HUDEP-2 (cell line): ENCODE measurements around the gene CPM.

Experiments
- DNase-seq, 76 experiments: peaks; one replicate each; lab custom pipeline; 2025; ENCODE audit not compliant: unreplicated experiment in 76 of 76; lab: John Stamatoyannopoulos, UW

The CPM gene

GRCh38 chr12:68882251-68882964, 50.6 kb downstream of the CPM start:
- no peak for DNase-seq

GRCh38 chr12:68880660-68881325, 52.2 kb downstream of the CPM start:
- no peak for DNase-seq

GRCh38 chr12:68878846-68879245, 54.1 kb downstream of the CPM start:
- no peak for DNase-seq

DNA sequence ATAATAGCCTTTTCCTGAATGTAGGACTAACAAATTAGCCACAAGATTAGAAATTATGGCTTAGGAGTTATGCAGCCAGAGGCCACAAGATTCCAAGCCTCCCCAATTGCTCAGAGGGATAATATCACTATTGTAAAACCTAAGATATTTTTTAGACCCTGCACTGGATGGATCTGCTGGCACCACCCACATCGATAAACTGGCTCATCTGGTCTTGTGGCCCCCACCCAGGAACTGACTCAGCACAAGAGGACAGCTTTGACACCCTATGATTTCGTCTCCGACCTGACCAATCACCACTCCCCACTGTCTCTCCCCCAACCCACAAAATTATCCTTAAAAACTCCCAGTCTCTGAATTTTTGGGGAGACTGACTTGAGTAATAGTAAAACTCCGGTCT, 54.7 kb downstream of the CPM start:
- DNase-seq, result no peak

- DNase-seq, result no peak
Observed at GRCh38 chr12:68877583-68877982, 55.4 kb downstream of the CPM start.

DNA sequence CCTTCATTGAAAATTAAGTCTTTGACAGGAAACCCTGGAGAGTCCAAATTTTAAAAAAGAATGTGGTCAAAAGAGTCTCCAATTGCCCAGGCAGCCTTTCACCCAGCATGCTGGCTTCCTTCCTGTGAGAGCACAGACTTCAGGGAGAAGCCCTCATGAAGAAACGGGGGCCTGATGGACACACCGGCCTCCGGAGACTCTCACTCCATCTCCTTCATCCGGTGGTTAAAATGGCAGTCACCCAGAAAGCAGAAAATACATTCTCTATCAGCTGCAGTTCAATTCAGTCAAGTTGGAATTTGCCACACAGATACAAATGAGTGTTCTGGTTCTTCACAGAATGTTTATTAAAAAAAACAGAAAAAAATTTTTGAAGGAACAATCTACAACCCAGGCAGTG, 56.5 kb downstream of the CPM start:
- DNase-seq, result no peak

- DNase-seq, result no peak
Observed at GRCh38 chr12:68873316-68873715, 59.7 kb downstream of the CPM start.

GRCh38 chr12:68871921-68872320, 61.0 kb downstream of the CPM start:
- DNase-seq, result peak in 1 of 76 experiments; percentile 5

DNA sequence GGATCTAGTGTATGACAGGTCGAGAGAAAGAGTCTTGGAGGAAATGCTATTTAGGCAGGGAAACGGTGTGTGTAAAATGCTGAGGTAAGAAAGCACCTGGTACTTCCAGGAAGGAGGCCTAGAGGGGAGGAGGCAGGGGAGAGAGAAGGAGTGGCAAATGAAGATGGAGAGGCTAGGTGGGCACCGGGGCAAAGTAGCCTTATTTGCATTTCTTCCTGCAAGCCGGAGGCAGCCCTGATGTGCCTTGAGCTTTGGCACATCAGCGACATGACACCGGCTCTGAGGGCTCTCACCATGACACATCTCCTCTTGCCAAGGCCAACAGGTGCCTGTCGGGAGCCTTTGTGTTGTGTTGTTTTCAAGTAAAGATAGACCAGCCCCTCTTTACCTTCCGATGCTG, 61.6 kb downstream of the CPM start:
- DNase-seq, result no peak

DNA sequence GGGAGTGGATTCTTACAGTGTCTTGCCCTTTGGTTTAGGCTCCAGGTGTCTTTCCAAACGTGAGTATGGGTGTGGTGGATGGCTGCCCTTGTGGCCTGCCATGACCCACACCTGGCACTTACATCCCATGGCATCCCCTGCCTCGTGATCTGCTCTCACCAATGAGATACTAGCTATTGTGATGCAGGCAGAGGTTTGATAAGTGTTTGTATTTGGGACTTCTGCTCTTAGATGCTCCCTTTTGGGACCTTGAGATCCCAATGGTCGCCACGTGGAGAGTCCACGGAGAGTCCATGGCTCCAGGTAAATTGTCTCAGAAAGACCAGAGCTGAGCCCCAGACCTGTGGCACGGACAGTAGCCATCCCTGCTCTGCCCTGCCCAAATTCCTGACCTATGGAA, 62.5 kb downstream of the CPM start:
- no peak for DNase-seq

DNA sequence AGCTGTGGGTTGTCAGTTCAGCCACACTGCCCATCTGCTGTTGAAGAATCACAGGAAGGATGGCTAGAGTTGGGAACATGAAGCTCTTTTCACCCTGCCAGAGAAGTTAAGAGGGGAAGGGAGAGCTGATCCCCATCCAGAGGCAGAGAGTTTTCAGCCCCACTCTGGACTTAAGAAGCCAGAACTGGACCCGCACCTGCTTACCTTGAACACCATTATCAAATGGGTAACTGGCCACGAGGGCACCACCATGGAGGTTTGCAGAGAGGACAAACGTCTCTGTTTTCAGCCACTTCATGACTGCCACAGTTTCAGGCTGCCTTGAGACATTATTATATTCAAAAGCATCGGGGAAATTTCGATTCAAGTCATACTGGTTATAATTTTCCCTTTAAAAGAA, 63.0 kb downstream of the CPM start:
- DNase-seq, result no peak

GRCh38 chr12:68868043-68868790, 64.8 kb downstream of the CPM start:
- peak in 14 of 76 experiments; percentile 1 to 29 (median 9) for DNase-seq

- DNase-seq, result peak in 1 of 76 experiments; percentile 5
Observed at GRCh38 chr12:68867606-68868005, 65.4 kb downstream of the CPM start.

DNA sequence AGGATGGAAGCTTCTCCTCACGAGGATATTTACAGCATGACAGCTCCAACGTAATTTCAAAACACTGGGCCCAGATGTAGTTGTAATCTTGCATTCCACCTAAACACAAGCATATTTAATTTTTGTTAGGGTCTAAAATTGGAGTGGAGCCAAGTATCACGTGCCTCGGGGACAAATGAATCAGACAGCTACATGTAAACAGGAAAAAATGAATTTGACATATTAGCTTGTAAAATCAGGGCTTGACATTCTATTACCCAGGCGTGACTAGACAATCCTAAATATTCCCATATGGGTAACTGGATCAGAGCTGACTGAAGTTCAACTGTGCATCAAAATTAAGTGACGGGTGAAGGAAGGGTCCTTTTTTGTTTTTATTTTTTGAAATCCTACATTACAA, 66.0 kb downstream of the CPM start:
- DNase-seq, result no peak

DNA sequence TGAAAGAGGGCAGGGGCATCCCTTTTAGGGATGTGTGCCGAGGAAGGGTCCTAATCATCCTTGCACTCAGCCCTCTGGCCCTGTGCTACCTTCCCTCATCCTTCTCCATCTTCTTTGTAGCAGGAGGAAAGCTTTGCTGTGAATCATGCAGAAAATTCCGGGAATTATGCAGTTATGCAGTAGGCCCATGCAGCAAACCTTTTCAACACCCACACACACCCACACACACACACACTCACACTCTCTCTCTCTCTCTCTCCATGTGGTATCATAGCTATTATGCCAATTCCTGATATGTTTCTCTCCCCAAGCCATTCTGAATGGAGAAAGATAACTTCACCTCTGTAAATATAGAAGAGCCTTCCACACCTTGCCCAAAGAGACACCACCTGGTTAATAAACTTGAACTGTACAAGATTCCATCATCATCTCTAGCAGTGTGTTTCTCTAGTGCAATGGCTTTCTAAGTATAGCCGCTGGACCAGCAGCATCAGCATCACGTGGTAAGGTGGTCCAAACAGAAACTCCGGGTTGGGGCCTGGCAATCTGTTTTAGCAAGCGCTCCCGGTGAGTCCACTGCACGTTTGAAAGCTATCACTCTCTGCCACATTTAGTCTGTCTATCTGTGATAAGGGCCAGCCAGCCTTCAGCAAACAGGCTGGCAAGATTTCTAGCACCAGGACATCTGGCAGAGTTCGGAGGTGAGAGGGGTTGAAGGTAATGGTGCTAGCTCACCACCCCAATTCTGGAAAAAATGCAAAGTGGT, 67.4 kb downstream of the CPM start:
- peak in 74 of 76 experiments; percentile 22 to 94 (median 79) for DNase-seq

DNA sequence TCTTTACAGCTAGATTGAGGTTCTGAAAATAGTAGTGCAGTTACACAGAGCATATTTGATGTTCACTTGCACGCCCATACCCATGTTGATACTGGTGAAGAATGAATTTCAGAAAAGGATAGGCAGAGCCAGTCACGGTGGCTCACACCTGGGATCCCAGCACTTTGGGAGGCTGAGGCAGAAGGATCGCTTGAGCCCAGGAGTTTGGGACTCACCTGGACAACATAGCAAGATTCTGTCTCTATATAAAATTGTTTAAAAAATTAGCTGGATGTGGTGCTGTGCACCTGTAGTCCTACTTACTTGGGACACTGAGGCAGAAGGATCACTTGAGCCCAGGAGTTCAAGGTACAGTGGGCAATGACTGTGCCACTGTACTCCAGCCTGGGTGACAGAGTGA, 68.4 kb downstream of the CPM start:
- no peak for DNase-seq

GRCh38 chr12:68863886-68864454, 69.0 kb downstream of the CPM start:
- peak in 27 of 76 experiments; percentile 2 to 59 (median 25) for DNase-seq

DNA sequence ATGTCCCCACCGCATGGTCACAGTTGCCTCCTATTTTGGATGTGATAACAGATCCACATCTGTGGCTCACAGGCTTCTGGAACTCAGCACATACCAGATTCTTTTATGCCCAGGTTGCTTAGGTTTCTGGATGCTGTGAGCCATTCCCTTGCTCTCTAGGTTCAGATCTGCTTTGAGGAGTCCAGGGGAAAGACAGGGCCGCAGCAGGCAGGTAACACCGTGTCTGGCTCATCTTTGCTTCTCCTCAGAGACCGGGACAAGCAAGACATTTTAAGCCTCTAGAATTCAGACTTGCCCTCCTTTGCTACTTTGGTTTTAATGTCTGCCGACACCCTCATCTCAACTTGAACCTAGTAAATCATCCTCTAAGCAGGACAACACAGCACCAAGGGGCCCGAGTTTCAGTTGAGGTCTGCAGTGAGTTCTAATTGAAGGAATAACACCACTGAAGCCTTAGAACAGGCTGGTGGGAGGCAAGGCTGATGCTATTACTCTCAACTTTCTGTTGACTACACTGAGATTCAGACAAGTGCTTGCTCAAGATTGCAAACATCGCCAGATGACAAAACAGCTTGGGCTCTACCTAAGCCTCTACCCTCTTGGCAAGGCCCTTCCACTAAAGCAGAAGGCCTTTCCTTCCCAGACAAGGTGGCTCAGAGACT, 69.7 kb downstream of the CPM start:
- DNase-seq, result no peak

DNA sequence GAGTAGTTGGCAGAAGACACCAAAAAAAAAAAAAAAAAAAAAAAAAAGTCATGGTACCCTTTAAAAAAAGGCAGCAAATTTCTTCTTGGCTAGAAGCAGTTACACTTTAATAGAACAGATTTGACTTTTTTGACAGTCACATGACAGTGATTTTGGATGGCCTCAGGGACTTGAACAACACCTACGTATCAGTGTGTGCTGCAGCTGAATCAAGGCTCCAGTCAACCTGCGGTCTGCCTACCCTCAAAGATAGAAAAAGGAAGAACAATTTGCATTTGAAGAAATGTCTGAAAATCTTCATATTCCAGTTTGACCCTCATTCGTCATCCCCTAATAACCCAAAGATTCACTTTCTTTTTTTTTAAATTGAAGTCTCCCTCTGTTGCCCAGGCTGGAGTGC, 71.1 kb downstream of the CPM start:
- no peak for DNase-seq

GRCh38 chr12:68856510-68856909, 76.5 kb downstream of the CPM start:
- DNase-seq, result no peak
